WTC11 (cell line): ENCODE measurements around the gene FHOD3.

Source experiments
- CREB1 ChIP-seq: sonication (generic); formaldehyde crosslinking; IDR thresholded peaks from 2 replicates; pipeline ENCODE4 v1.8.0; 2023; ENCODE audit warnings: mild to moderate bottlenecking, missing genetic modification reagents
- CTCF ChIP-seq: fragments of 200-600 bp; IDR thresholded peaks from 2 replicates; pipeline ENCODE4 v1.8.0; 2022; ENCODE audit warnings: antibody characterized with exemption
- KAT7 ChIP-seq: sonication (generic); formaldehyde crosslinking; IDR thresholded peaks from 2 replicates; pipeline ENCODE4 v1.8.1; 2023; ENCODE audit warnings: missing genetic modification reagents, mild to moderate bottlenecking, borderline replicate concordance
- NR3C1 ChIP-seq: sonication (generic); formaldehyde crosslinking; conservative IDR thresholded peaks from 2 replicates; pipeline ENCODE4 v1.8.1; 2023; ENCODE audit warnings: low read depth, mild to moderate bottlenecking, missing genetic modification reagents
- SP1 ChIP-seq: sonication (generic); formaldehyde crosslinking; conservative IDR thresholded peaks from 2 replicates; pipeline ENCODE4 v1.8.1; 2022; ENCODE audit warnings: missing genetic modification reagents
- TF ChIP-seq, protein P1 (sequence below): sonication (generic); formaldehyde crosslinking; IDR thresholded peaks from 2 replicates; pipeline ENCODE4 v1.8.0; 2022; ENCODE audit warnings: mild to moderate bottlenecking, missing genetic modification reagents
- TF ChIP-seq, protein P2 (sequence below): sonication (generic); formaldehyde crosslinking; IDR thresholded peaks from 2 replicates; pipeline ENCODE4 v1.8.0; 2022; ENCODE audit warnings: mild to moderate bottlenecking, missing genetic modification reagents
- TF ChIP-seq, protein P3 (sequence below): sonication (generic); formaldehyde crosslinking; conservative IDR thresholded peaks from 2 replicates; pipeline ENCODE4 v1.8.1; 2023; ENCODE audit warnings: mild to moderate bottlenecking, low read depth, missing genetic modification reagents, moderate library complexity

DNA sequence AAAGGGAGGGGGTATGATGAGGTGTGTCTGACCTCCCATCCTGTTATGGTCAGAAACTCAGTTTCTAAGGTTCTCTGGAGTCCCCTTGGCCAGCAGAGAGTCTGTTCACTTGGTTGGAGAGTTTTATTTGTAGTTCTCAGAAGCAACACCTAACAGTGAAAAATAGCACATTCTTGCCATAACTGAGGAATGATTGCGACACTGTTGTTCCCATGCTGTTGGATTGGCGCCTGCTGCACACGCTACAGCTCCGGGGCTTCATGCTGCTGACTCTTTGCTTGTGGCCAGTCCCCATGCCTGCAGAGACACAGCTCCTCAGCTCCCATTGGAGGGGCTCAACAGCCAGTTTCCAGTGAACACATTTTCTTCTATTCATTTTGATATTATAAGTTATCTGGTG lies 489.2 kb downstream of the FHOD3 start:
- TF ChIP-seq, protein P1, sequence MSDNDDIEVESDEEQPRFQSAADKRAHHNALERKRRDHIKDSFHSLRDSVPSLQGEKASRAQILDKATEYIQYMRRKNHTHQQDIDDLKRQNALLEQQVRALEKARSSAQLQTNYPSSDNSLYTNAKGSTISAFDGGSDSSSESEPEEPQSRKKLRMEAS (CRISPR knock-in tag): no peak
- TF ChIP-seq CTCF: no peak
- TF ChIP-seq, protein P2, sequence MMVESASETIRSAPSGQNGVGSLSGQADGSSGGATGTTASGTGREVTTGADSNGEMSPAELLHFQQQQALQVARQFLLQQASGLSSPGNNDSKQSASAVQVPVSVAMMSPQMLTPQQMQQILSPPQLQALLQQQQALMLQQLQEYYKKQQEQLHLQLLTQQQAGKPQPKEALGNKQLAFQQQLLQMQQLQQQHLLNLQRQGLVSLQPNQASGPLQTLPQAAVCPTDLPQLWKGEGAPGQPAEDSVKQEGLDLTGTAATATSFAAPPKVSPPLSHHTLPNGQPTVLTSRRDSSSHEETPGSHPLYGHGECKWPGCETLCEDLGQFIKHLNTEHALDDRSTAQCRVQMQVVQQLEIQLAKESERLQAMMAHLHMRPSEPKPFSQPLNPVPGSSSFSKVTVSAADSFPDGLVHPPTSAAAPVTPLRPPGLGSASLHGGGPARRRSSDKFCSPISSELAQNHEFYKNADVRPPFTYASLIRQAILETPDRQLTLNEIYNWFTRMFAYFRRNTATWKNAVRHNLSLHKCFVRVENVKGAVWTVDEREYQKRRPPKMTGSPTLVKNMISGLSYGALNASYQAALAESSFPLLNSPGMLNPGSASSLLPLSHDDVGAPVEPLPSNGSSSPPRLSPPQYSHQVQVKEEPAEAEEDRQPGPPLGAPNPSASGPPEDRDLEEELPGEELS: no peak
- TF ChIP-seq, protein P3, sequence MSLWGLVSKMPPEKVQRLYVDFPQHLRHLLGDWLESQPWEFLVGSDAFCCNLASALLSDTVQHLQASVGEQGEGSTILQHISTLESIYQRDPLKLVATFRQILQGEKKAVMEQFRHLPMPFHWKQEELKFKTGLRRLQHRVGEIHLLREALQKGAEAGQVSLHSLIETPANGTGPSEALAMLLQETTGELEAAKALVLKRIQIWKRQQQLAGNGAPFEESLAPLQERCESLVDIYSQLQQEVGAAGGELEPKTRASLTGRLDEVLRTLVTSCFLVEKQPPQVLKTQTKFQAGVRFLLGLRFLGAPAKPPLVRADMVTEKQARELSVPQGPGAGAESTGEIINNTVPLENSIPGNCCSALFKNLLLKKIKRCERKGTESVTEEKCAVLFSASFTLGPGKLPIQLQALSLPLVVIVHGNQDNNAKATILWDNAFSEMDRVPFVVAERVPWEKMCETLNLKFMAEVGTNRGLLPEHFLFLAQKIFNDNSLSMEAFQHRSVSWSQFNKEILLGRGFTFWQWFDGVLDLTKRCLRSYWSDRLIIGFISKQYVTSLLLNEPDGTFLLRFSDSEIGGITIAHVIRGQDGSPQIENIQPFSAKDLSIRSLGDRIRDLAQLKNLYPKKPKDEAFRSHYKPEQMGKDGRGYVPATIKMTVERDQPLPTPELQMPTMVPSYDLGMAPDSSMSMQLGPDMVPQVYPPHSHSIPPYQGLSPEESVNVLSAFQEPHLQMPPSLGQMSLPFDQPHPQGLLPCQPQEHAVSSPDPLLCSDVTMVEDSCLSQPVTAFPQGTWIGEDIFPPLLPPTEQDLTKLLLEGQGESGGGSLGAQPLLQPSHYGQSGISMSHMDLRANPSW (CRISPR knock-in tag): no peak
- TF ChIP-seq NR3C1 (CRISPR knock-in tag): no peak
- no peak for TF ChIP-seq CREB1
- TF ChIP-seq KAT7 (CRISPR knock-in tag): no peak
- TF ChIP-seq SP1 (CRISPR knock-in tag): no peak
